HG03025 (cell line): ENCODE measurements around the gene PDZRN3.
"Not testable (repeated sequence)": the region's sequence is repeated elsewhere in the genome, so short reads cannot be mapped to it uniquely, and the experiment has no call there.

Source experiments
- ATAC-seq: cut with Tn5 transposase; IDR thresholded peaks from one replicate; pipeline ENCODE4 v1.9.1; 2021; ENCODE audit warnings: mild to moderate bottlenecking, moderate library complexity; ENCODE audit not compliant: unreplicated experiment, low FRiP score

PDZRN3 gene

DNA sequence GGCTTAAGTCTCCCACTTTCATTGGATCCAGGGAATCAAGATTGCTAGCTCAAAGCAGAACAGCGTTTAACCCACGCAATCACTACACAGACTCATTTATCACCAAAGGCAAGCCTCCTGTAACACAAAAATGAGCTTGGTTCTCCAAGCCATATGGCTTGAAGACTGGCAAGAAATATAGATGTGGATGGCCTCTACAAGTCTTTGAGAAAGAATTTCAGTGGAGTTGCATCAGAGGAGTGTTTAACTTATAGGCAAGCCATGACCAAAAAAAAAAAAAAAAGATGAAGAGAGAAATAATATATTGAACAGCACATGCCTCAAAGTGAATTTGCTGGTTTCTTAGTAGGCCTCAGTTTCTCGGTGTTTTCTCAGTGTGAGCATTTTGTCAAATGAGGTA lies 27.3 kb downstream of the PDZRN3 start:
- ATAC-seq = no peak

- no peak for ATAC-seq
Measured at GRCh38 chr3:73592154-73593144, 32.3 kb downstream of the PDZRN3 start.

GRCh38 chr3:73591286-73591800 lies 33.4 kb downstream of the PDZRN3 start:
- no peak for ATAC-seq

DNA sequence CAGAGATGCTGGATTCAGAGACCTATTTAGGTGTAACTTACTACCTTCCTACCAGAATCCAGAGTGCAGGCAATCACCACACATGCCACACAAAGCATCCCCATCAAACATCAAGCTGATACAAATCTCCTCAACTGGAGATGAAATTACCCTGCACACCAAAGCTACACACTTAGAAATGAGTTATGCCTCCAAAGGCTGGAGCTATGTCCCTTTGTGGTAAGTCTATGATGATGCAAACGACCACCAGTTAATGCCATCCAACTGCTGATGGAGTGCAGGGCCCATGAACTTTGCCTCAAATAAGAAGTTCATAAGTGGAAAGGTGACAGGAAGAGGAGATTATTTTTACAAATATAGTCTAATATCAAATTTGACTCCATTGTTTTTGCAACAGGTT lies 38.1 kb downstream of the PDZRN3 start:
- no peak for ATAC-seq

- no peak for ATAC-seq
Measured at GRCh38 chr3:73586190-73586589, 38.6 kb downstream of the PDZRN3 start.

GRCh38 chr3:73584873-73585272 lies 39.9 kb downstream of the PDZRN3 start:
- no peak for ATAC-seq

DNA sequence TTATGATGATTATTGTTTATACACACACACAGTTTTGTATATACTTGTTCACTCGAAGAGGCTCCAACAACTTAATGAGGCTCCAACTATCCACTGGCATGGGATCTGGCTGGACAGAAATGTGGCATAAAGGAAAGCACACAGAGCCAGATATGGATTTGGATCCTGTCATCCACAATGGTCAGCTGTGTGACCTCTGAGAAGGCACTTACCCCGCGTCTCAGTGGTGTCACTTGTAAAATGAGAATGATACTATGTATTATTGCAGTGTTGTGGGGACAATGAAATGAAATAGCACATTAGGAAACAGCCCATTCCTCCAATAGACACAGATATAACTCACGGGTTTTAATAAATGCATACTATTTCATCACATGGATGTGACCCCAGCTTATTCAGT lies 42.2 kb downstream of the PDZRN3 start:
- ATAC-seq = no peak

GRCh38 chr3:73581134-73581846 lies 43.5 kb downstream of the PDZRN3 start:
- ATAC-seq = no peak

- ATAC-seq = no peak
Measured at GRCh38 chr3:73580343-73580742, 44.4 kb downstream of the PDZRN3 start.

DNA sequence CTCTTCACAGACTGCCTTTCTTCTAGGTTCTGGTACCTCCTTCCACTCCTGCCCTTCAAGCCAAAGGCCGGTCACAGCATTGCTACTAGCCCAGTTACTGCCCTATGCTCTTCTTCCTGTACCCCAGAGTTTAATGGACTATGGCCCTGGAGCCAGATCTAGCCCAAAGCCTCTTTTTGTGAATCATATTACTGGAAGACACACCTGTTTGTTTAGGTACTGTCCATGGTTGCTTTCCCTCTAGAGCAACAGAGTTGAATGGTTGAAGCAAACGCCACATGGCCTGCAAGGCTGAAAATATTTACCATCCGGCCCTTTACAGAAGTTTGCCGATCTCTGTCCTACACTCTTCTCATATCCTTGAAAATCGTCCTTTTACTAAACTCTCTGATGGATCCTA lies 47.0 kb downstream of the PDZRN3 start:
- ATAC-seq = no peak

DNA sequence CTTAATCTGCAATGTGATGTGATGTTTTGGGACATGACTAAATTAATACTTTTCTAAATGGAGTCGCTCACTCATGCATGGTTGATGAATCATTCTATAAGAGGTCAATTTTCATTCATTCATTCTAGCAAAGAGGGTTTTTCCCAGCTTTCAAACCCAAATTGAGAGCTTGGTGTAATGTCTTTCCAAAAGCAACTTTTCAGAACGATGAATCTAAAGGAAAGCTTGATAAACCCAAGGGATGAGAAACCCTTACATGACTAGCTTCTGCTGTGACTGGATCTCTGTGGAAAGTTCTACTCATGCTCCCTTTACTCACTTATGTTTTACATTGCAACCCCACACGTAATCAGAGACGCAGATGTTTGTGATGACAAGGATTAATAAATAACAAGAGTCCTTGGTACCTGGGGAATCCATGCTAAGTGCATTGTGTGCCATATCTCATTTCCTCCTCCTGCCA lies 47.7 kb downstream of the PDZRN3 start:
- ATAC-seq = no peak

DNA sequence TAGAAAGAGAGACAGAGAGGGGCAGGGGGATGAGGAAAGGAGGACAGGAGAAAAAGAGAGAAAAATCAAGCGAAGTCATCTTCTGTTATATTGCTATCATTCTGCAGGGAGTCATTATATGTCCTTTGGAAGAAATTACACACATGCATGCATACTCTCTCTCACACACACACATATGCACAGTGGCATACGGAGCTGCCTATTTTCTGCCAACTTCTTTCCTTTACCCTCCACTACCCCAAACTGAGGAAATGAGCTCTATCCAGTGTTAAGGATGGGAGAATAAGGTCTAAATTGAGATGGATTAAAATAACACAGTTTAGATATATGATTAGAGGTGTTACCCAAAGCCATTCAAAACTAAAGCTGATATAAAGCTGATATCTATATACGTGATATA lies 48.8 kb downstream of the PDZRN3 start:
- ATAC-seq = no peak

- no peak for ATAC-seq
Measured at GRCh38 chr3:73575519-73575918, 49.2 kb downstream of the PDZRN3 start.

DNA sequence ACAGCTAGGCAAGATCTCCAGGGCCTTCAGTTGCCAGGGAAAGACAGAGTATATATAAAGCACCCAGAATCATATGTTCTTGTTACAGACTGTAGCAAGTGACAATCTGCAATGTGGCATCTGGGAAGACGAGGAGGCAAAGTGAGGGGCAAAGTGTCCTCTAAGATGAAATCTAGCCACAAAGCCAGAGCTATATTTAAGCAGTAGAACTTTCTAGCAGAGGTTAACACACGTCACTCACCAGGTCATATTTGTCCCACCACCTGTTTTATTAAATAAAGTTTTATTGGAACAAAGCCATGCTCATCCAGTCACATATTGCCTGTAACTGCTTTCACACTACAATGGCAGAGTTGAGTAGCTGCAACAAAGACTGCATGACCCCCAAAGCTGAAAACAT lies 51.5 kb downstream of the PDZRN3 start:
- ATAC-seq = no peak

DNA sequence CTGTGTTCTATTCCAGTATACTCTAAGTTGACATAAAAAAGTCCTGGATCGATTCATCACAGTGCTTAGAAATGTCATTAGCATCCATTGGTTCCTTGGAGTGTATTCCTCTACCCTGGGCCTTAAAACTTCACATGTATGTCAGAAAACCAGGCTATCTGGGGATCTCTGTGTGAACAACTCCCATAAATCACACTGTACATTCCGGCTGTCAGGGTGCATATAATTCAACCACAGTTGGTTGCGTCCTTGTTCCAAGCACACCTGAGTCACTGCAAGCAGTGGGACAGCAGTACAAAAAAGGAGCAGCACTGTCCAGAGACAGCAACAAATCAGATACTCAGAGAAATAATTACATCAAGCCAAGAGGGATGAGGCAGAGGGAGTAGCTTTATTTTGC lies 52.4 kb downstream of the PDZRN3 start:
- no peak for ATAC-seq

DNA sequence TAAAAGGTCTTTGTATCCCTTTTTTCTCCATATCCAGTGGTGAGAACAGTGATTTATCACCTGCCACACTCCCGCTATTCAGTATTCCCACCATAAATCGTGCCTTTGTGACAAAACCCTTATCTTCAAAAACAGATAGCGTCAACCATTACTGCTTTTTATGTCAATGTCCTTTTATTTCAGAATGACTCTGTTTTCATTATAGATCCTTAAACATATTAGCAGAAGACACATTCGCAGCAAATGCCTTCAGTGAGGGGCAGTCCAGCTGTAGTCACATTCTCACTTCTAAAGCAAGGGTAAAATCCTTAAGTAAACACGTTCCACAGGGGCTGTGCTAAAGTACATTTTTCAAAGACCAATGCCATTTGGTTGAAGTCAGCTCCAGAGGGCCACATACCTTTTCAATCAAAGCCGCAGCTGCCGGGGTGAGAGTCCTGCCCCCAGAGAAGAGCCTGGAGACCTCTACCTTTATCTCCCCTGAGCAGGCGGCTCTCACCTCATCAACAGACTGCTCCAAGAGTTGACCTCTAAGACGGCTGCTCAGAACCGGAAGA lies 53.4 kb downstream of the PDZRN3 start:
- ATAC-seq = no peak

DNA sequence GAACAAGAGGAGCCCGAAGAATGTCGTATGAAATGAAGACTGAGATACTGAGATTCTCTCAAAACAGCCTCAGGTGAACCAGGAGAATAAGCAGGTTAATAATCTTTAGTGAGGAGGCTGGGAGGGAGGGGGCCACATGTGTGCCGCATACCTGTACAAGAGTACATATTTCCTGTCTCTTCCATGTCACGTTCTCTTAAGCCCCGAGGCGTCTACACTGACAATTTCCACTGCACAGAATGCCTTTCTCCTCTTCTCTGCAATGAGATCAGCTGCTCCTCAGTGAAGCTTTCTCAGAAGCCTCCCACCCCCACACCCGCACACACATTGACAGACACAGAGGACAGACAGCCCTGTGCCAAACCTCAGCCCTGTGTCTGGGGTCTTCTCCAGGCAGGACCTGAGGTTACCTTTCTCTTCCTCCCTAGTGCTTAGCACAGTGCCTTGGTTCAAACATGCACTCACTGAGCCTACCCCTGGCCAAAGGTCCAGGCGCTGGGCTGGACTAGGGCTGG lies 55.4 kb downstream of the PDZRN3 start:
- no peak for ATAC-seq

DNA sequence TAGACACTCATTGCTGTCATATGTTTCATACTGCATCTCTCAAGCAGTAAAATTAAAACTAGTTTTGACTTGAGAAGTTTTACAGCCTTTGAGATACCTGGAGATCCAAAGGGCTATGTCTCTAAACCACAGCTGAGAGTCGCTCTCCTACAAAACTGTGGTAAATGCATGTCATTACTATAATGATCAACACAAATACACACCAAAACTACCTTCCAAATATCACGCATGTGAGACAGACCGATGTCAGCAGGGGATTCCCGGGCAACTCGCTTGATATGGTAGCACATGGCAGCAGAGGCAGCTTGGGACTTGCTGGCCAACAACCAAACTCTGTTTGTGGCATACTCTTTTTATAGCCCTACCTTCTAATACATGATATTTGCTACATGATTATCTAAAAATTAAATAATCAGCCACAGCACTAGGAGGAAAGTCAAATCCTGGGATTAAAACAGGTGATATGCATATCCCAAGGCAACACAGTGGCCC lies 56.3 kb downstream of the PDZRN3 start:
- no peak for ATAC-seq

DNA sequence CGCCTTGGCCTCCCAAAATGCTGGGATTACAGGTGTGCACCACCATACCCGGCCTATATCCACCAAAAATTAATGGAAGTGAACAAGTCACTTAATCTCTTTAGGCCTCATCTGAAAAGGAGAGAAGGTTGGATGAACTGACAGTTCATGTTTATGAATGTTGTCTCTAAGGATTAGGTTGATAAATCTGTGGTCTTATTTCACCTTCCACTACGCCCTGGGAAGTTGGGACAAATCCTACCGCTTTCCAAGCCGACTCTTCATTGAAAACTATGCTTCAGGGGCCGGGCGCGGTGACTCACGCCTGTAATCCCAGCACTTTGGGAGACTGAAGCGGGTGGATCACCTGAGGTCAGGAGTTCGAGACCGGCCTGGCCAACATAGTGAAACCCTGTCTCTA lies 59.4 kb downstream of the PDZRN3 start:
- ATAC-seq = not testable (repeated sequence)

DNA sequence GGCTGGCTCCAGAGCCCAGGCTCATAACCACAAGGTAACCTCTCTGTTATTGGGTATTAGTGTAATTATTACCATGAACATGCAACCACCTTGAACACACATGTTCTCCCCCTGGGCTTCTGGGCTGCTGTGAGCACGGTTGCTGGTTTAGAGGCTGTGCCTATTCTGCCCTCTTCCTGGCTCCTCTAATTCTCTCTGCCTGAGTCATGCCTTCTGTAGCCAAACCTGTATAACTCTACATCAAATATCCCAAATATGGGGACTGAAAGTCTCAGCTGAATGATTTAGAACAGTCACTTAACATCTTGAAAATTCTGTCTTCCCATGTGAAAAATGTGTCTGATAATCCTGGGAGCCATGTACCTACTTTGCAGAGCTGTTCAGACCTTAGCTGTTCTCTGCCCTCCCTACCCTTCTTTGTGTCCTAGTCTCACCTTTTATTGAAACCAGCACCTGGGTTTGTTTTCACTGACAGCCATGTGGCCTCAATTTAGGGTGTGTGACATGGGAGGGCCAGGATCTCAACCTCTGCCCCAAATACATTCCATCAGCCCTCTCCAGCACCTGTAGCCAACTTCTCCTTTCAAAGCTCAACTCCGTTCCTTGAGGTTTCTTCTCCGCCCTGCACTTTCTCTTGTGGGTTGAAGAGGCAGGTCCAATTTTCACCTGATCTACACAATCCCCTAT lies 60.7 kb downstream of the PDZRN3 start:
- ATAC-seq = no peak
